CD4-positive, alpha-beta memory T cell (primary cell): ENCODE measurements around the gene ATAD2B. TPM values are rescaled to one million over a fixed set of nuclear protein-coding genes. Genes with fewer than 3 reads are reported as not detected.

ENCODE experiments used
- CTCF ChIA-PET: fragments of 350-600 bp; sonication (Branson Sonifier 250); formaldehyde crosslinking; loops from one replicate; lab custom pipeline; 2021; ENCODE audit warnings: inconsistent platforms; ENCODE audit not compliant: partially characterized antibody; lab: Charles Lee
- POLR2A ChIA-PET: fragments of 350-600 bp; sonication (Branson Sonifier 250); formaldehyde crosslinking; loops from one replicate; lab custom pipeline; 2021; ENCODE audit not compliant: partially characterized antibody; lab: Charles Lee
- DNase-seq, 5 donors: peaks; one replicate each; pipeline versions ENCODE4 v3.0.0 to v3.0.0-alpha.2; 2020 to 2022; ENCODE audit warnings: mixed read lengths in 1 of 5
- H3K27ac ChIP-seq: one replicate; pipeline ENCODE4 v1.7.0; 2013; ENCODE audit warnings: low read depth, low read length
- H3K27me3 ChIP-seq: 2 replicates; pipeline ENCODE4 v1.7.0; 2013; ENCODE audit warnings: mild to moderate bottlenecking, low read length, moderate library complexity; ENCODE audit not compliant: insufficient read depth
- H3K36me3 ChIP-seq: 2 replicates; pipeline ENCODE4 v1.7.0; 2013; ENCODE audit warnings: mild to moderate bottlenecking, low read length, moderate library complexity; ENCODE audit not compliant: insufficient read depth
- H3K4me1 ChIP-seq: 2 replicates; pipeline ENCODE4 v1.7.0; 2013; ENCODE audit warnings: mild to moderate bottlenecking, low read length, moderate library complexity; ENCODE audit not compliant: insufficient read depth
- H3K4me3 ChIP-seq, 2 donors: one replicate each; pipeline ENCODE4 v1.7.0; 2013; ENCODE audit warnings: low read length in 2 of 2, mild to moderate bottlenecking in 1 of 2
- H3K9me3 ChIP-seq, 2 donors: one replicate each; pipeline ENCODE4 v1.7.0; 2013; ENCODE audit warnings: low read length in 2 of 2, control low read depth in 1 of 2; ENCODE audit not compliant: control insufficient read depth in 1 of 2
- H3K27ac Mint-ChIP-seq, 7 donors: one replicate each; pipeline ENCODE4 v1.8.0; 2020 to 2021; ENCODE audit warnings: mixed read lengths in 7 of 7, mild to moderate bottlenecking in 6 of 7, inconsistent platforms in 3 of 7, moderate library complexity in 3 of 7
- H3K27me3 Mint-ChIP-seq, 2 donors: one replicate each; pipeline ENCODE4 v1.8.0; 2020 to 2021; ENCODE audit warnings: mixed read lengths in 2 of 2
- H3K36me3 Mint-ChIP-seq, 2 donors: one replicate each; pipeline ENCODE4 v1.8.0; 2020 to 2021; ENCODE audit warnings: mixed read lengths in 2 of 2, inconsistent platforms in 1 of 2, mild to moderate bottlenecking in 1 of 2
- H3K4me1 Mint-ChIP-seq, 4 donors: one replicate each; pipeline ENCODE4 v1.8.0; 2020 to 2021; ENCODE audit warnings: mixed read lengths in 4 of 4, mild to moderate bottlenecking in 1 of 4
- H3K4me3 Mint-ChIP-seq, 8 donors: one replicate each; pipeline ENCODE4 v1.8.0; 2020 to 2021; ENCODE audit warnings: mixed read lengths in 8 of 8, mild to moderate bottlenecking in 7 of 8, moderate library complexity in 6 of 8, inconsistent platforms in 3 of 8
- H3K9me3 Mint-ChIP-seq, 8 donors: one replicate each; pipeline ENCODE4 v1.8.0; 2020 to 2021; ENCODE audit warnings: mixed read lengths in 8 of 8, mild to moderate bottlenecking in 5 of 8, inconsistent platforms in 3 of 8, moderate library complexity in 1 of 8
- intact Hi-C: fragments of 100-400 bp; cut with micrococcal nuclease; formaldehyde crosslinking; loops from one replicate; pipeline ENCODE4 v1.15.1; 2023
- polyA plus RNA-seq, 2 donors: library from polyadenylated mRNA; unstranded; fragments of 300-500 nt; fragmentation: Illumina TruSeq; gene quantifications; one replicate each; pipeline ENCODE4 v1.2.3, GENCODE V29; 2021
- total RNA-seq, 2 experiments: library from RNA; stranded (reverse); gene quantifications; one replicate each; pipeline ENCODE4 v1.2.3, GENCODE V29; 2021

ATAD2B gene
- total and polyA plus RNA-seq, 4 experiments from 2014 or later = 3.8 to 44.4 (median 22.9) TPM

GRCh38 chr2:23861952-23862351, 65.0 kb downstream of the ATAD2B start:
- ChIA-PET POLR2A (interaction anchor here (0.5 to 0.8 kb wide), 2 partner anchors 51 to 65 kb away, joined by 3 read pairs; partner anchors contain the start of gene ATAD2B), CTCF (no interaction called here)
- H3K36me3 ChIP-seq = peaks cover 17% of the 10 kb centered on the region
- no peak overlapping the region for H3K4me3 Mint-ChIP-seq
- no peaks in the 10 kb centered on the region for H3K4me1 ChIP-seq
- intact Hi-C loops = no loop called here
- no peak overlapping the region for H3K27ac ChIP-seq
- no peaks in the 10 kb centered on the region for H3K27me3 ChIP-seq
- DNase-seq = no peak
- H3K27ac Mint-ChIP-seq = no peak overlapping the region
- H3K27me3 Mint-ChIP-seq = no peaks in the 10 kb centered on the region
- H3K9me3 Mint-ChIP-seq = no peaks in the 10 kb centered on the region
- no peak overlapping the region for H3K4me3 ChIP-seq
- peaks cover 27 to 39% of the 10 kb centered on the region in 2 donors for H3K36me3 Mint-ChIP-seq
- no peaks in the 10 kb centered on the region for H3K9me3 ChIP-seq
- H3K4me1 Mint-ChIP-seq = peaks cover 0 to 2% (median 0%) of the 10 kb centered on the region in 4 donors

GRCh38 chr2:23859983-23860382, 66.9 kb downstream of the ATAD2B start:
- Histone ChIP-seq H3K27ac (no peak overlapping the region), H3K9me3 (no peaks in the 10 kb centered on the region), H3K27me3 (no peaks in the 10 kb centered on the region), H3K36me3 (peaks cover 9% of the 10 kb centered on the region), H3K4me3 (no peak overlapping the region), H3K4me1 (no peaks in the 10 kb centered on the region)
- Mint-ChIP-seq H3K4me3 (no peak overlapping the region), H3K9me3 (no peaks in the 10 kb centered on the region), H3K4me1 (peaks cover 0 to 2% (median 0%) of the 10 kb centered on the region in 4 donors), H3K27me3 (no peaks in the 10 kb centered on the region), H3K27ac (peak overlapping the region in 2 of 7 donors; percentile 1 to 8), H3K36me3 (peaks cover 31% of the 10 kb centered on the region in 2 donors)
- POLR2A ChIA-PET = no interaction called here
- CTCF ChIA-PET = no interaction called here
- no peak for DNase-seq
- intact Hi-C loops = no loop called here

- peaks cover 10% of the 10 kb centered on the region for H3K36me3 ChIP-seq
- ChIA-PET CTCF (no interaction called here), POLR2A (no interaction called here)
- Mint-ChIP-seq H3K4me3 (no peak overlapping the region), H3K27ac (peak overlapping the region in 1 of 7 donors; percentile 36), H3K9me3 (no peaks in the 10 kb centered on the region), H3K36me3 (peaks cover 29 to 34% of the 10 kb centered on the region in 2 donors), H3K27me3 (no peaks in the 10 kb centered on the region), H3K4me1 (peaks cover 0 to 2% (median 0%) of the 10 kb centered on the region in 4 donors)
- no peak overlapping the region for H3K4me3 ChIP-seq
- DNase-seq = no peak
- intact Hi-C loops = no loop called here
- H3K27ac ChIP-seq = no peak overlapping the region
- no peaks in the 10 kb centered on the region for H3K27me3 ChIP-seq
- no peaks in the 10 kb centered on the region for H3K9me3 ChIP-seq
- H3K4me1 ChIP-seq = no peaks in the 10 kb centered on the region
Observed at GRCh38 chr2:23859234-23859633, 67.7 kb downstream of the ATAD2B start.

- no peak for DNase-seq
- Mint-ChIP-seq H3K27ac (peak overlapping the region in 3 of 7 donors; percentile 10 to 65 (median 48)), H3K4me3 (no peak overlapping the region), H3K9me3 (no peaks in the 10 kb centered on the region), H3K36me3 (peaks cover 16% of the 10 kb centered on the region in 2 donors), H3K4me1 (peaks cover 3 to 9% (median 6%) of the 10 kb centered on the region in 4 donors), H3K27me3 (no peaks in the 10 kb centered on the region)
- intact Hi-C loops = no loop called here
- Histone ChIP-seq H3K27me3 (no peaks in the 10 kb centered on the region), H3K27ac (no peak overlapping the region), H3K9me3 (no peaks in the 10 kb centered on the region), H3K4me1 (no peaks in the 10 kb centered on the region), H3K36me3 (peaks cover 4% of the 10 kb centered on the region), H3K4me3 (no peak overlapping the region)
- CTCF ChIA-PET = interaction anchor here (0.7 kb wide), 1 partner anchor 99 kb away, joined by 3 read pairs; no protein-coding TSS in a partner anchor
- POLR2A ChIA-PET = no interaction called here
Observed at GRCh38 chr2:23850564-23851256, 76.2 kb downstream of the ATAD2B start.

GRCh38 chr2:23844905-23845304, 82.0 kb downstream of the ATAD2B start:
- no peaks in the 10 kb centered on the region for H3K4me1 ChIP-seq
- Mint-ChIP-seq H3K4me3 (no peak overlapping the region), H3K27me3 (no peaks in the 10 kb centered on the region), H3K36me3 (peaks cover 40 to 44% of the 10 kb centered on the region in 2 donors), H3K27ac (no peak overlapping the region), H3K4me1 (peaks cover 6 to 11% (median 8%) of the 10 kb centered on the region in 4 donors), H3K9me3 (peaks cover 0 to 3% (median 0%) of the 10 kb centered on the region in 8 donors)
- ChIA-PET CTCF (no interaction called here), POLR2A (no interaction called here)
- no peak overlapping the region for H3K27ac ChIP-seq
- H3K9me3 ChIP-seq = no peaks in the 10 kb centered on the region
- intact Hi-C loops = no loop called here
- no peak for DNase-seq
- H3K4me3 ChIP-seq = no peak overlapping the region
- H3K36me3 ChIP-seq = peaks cover 5% of the 10 kb centered on the region
- no peaks in the 10 kb centered on the region for H3K27me3 ChIP-seq

- H3K4me3 Mint-ChIP-seq = no peak overlapping the region
- intact Hi-C loops = no loop called here
- Histone ChIP-seq H3K36me3 (peaks cover 5% of the 10 kb centered on the region), H3K9me3 (no peaks in the 10 kb centered on the region), H3K27me3 (no peaks in the 10 kb centered on the region), H3K27ac (no peak overlapping the region), H3K4me1 (no peaks in the 10 kb centered on the region), H3K4me3 (no peak overlapping the region)
- H3K27me3 Mint-ChIP-seq = no peaks in the 10 kb centered on the region
- H3K27ac Mint-ChIP-seq = no peak overlapping the region
- DNase-seq = no peak
- CTCF ChIA-PET = interaction anchor here (0.9 kb wide), 1 partner anchor 10 kb away, joined by 3 read pairs; no protein-coding TSS in a partner anchor
- H3K4me1 Mint-ChIP-seq = peaks cover 6 to 11% (median 8%) of the 10 kb centered on the region in 4 donors
- peaks cover 39 to 44% of the 10 kb centered on the region in 2 donors for H3K36me3 Mint-ChIP-seq
- POLR2A ChIA-PET = no interaction called here
- H3K9me3 Mint-ChIP-seq = peaks cover 0 to 3% (median 0%) of the 10 kb centered on the region in 8 donors
Observed at GRCh38 chr2:23843051-23843976, 83.6 kb downstream of the ATAD2B start.
